Hepatocyte (in vitro differentiated cells): ENCODE data around the gene TMEM123.

Experiments used
- EZH2 ChIP-seq: fragments of 200-600 bp; sonication (generic); IDR thresholded peaks from 2 replicates; pipeline ENCODE4 v1.6.1; 2016; ENCODE audit warnings: antibody characterized with exemption, mild to moderate bottlenecking, borderline replicate concordance
- EZH2phosphoT487 ChIP-seq: fragments of 200-600 bp; sonication (generic); IDR thresholded peaks from one replicate; pipeline ENCODE4 v1.6.1; 2018; ENCODE audit warnings: antibody characterized with exemption, mild to moderate bottlenecking, low read depth, moderate library complexity; ENCODE audit not compliant: unreplicated experiment, severe bottlenecking
- TF ChIP-seq, protein P1 (sequence below): fragments of 200-600 bp; sonication (generic); IDR thresholded peaks from 2 replicates; pipeline ENCODE4 v1.5.1; 2016; ENCODE audit warnings: antibody characterized with exemption, mild to moderate bottlenecking; ENCODE audit not compliant: poor library complexity

DNA sequence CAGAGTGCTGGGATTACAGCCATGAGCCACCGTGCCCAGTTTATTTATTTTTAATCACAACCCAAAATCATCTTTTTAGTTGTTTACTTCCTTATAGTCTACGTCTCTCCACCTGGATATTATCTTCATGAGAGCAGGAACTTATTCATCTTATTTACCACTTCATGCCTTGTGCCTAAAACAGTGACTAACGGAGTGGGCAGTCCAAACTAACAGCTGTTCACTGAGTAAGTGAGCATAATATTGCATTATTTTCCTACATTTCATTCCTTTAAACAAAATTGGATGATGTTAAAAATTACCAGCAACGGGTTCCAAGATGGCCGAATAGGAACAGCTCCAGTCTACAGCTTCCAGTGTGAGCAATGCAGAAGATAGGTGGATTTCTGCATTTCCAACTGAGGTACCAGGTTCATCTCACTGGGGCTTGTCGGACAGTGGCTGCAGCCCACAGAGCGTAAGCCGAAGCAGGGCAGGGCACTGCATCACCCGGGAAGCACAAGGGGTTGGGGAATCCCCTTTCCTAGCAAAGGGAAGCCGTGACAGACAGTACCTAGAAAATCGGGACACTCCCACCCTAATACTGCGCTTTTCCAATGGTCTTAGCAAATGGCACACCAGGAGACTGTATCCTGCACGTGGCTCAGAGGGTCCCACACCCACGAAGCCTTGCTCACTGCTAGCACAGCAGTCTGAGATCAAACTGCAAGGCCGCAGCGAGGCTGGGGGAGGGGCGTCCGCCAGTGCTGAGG, 14.1 kb downstream of the TMEM123 start:
- TF ChIP-seq, protein P1, sequence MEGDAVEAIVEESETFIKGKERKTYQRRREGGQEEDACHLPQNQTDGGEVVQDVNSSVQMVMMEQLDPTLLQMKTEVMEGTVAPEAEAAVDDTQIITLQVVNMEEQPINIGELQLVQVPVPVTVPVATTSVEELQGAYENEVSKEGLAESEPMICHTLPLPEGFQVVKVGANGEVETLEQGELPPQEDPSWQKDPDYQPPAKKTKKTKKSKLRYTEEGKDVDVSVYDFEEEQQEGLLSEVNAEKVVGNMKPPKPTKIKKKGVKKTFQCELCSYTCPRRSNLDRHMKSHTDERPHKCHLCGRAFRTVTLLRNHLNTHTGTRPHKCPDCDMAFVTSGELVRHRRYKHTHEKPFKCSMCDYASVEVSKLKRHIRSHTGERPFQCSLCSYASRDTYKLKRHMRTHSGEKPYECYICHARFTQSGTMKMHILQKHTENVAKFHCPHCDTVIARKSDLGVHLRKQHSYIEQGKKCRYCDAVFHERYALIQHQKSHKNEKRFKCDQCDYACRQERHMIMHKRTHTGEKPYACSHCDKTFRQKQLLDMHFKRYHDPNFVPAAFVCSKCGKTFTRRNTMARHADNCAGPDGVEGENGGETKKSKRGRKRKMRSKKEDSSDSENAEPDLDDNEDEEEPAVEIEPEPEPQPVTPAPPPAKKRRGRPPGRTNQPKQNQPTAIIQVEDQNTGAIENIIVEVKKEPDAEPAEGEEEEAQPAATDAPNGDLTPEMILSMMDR: no peak
- TF ChIP-seq EZH2: no peak
- TF ChIP-seq EZH2phosphoT487: no peak
